NCI-H446 (cell line): ENCODE data around the gene GLRA1.
"Not testable (repeated sequence)": the region's sequence is repeated elsewhere in the genome, so short reads cannot be mapped to it uniquely, and the experiment has no call there.

Source experiments
- DNase-seq, 2 experiments: peaks; one replicate each; lab custom pipeline; 2025; lab: John Stamatoyannopoulos, UW

Gene GLRA1

GRCh38 chr5:151815051-151815450 is 109.6 kb downstream of the GLRA1 start:
- no peak for DNase-seq

- DNase-seq = no peak
These were observed 111.8 kb downstream of the GLRA1 start for GRCh38 chr5:151812757-151813309.

- DNase-seq = no peak
These were observed 112.9 kb downstream of the GLRA1 start for GRCh38 chr5:151811593-151812321.

GRCh38 chr5:151810897-151811296 is 113.8 kb downstream of the GLRA1 start:
- DNase-seq = no peak

GRCh38 chr5:151810449-151810848 is 114.2 kb downstream of the GLRA1 start:
- DNase-seq = no peak

GRCh38 chr5:151808451-151809169 is 116.0 kb downstream of the GLRA1 start:
- no peak for DNase-seq

- no peak for DNase-seq
These were observed 119.0 kb downstream of the GLRA1 start for GRCh38 chr5:151805414-151806223.

- no peak for DNase-seq
These were observed 124.1 kb downstream of the GLRA1 start for GRCh38 chr5:151800532-151800931.

GRCh38 chr5:151799407-151799806 is 125.2 kb downstream of the GLRA1 start:
- no peak for DNase-seq

- DNase-seq = no peak
These were observed 126.0 kb downstream of the GLRA1 start for GRCh38 chr5:151798674-151799073.

- DNase-seq = no peak
These were observed 129.2 kb downstream of the GLRA1 start for GRCh38 chr5:151795426-151795825.

- no peak for DNase-seq
These were observed 131.3 kb downstream of the GLRA1 start for GRCh38 chr5:151793358-151793757.

GRCh38 chr5:151787817-151788216 is 136.8 kb downstream of the GLRA1 start:
- no peak for DNase-seq

GRCh38 chr5:151786468-151786867 is 138.2 kb downstream of the GLRA1 start:
- DNase-seq = no peak

- DNase-seq = no peak
These were observed 140.5 kb downstream of the GLRA1 start for GRCh38 chr5:151784141-151784540.

GRCh38 chr5:151783664-151784063 is 141.0 kb downstream of the GLRA1 start:
- not testable (repeated sequence) for DNase-seq

- DNase-seq = no peak
These were observed 143.4 kb downstream of the GLRA1 start for GRCh38 chr5:151781201-151781600.

GRCh38 chr5:151780348-151780747 is 144.3 kb downstream of the GLRA1 start:
- DNase-seq = no peak

GRCh38 chr5:151779531-151780125 is 145.0 kb downstream of the GLRA1 start:
- DNase-seq = no peak

GRCh38 chr5:151775025-151775606 is 149.5 kb downstream of the GLRA1 start:
- no peak for DNase-seq

- no peak for DNase-seq
These were observed 150.7 kb downstream of the GLRA1 start for GRCh38 chr5:151773951-151774350.
